Activated CD8-positive, alpha-beta memory T cell treated with anti-CD3 and anti-CD28 coated beads for 4 hours (primary cell): ENCODE measurements around the gene NAV2.

Experiments used
- DNase-seq, 2 donors: peaks; one replicate each; pipeline ENCODE4 v3.0.0-alpha.2; 2020; ENCODE audit warnings: low read depth in 2 of 2

NAV2 gene

GRCh38 chr11:19712281-19713195 is at the start of gene NAV2:
Gene NAV2, plus strand, starts transcription at chr11:19712837. Its CDS starts 859 bp downstream, at chr11:19713696.
- peak; percentile 42 to 43 for DNase-seq

DNA sequence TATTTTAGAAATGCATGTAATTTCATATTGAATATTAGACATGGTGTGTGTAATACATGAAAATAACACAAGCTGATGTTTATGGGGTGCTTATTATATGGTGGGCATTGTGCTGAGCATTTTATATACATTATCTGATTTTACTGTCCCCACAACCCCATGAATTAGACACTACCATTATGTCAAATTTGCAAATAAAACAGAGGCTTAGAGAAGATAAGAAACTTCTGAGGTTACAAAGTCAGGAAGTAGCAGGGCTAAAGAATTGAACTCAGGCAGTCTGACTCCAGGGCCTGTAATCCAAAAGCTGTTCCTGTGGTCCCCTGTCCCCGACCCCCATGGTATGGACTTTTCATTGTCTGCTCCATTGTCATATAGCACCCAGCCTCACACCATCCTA is 49.4 kb upstream of the NAV2 start:
- DNase-seq: no peak

DNA sequence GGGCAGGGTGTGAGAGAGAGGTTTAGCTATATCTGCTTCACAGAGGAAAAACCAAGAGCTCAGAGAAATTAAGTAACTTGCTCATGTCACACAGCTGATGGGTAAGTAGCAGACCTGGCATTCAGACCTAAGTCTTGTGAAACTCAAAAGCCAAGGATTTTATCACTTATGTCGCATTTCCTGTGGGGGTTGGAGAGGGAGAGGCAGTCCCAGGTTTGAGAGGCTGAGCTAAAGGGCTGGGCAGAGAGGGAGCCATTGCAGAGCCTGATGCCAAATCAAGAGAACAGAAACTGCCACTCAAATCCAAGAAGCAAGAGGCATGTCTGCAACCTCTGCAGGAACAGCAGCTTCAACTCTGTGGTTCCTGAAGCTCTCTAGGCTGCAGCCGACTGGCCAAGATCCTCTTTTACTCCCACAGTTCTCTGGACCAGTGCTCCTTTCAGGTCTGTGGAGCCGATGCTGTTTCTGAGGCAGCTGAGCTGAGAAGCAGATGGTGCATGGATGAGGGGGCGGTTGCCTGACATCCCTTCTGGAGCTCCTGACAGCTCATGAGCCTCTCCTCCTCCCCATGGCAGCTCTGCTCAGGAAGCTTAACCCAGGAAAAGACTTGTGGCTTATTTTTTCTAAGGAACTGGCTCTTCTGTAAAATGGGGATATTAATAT is 47.6 kb upstream of the NAV2 start:
- no peak for DNase-seq

DNA sequence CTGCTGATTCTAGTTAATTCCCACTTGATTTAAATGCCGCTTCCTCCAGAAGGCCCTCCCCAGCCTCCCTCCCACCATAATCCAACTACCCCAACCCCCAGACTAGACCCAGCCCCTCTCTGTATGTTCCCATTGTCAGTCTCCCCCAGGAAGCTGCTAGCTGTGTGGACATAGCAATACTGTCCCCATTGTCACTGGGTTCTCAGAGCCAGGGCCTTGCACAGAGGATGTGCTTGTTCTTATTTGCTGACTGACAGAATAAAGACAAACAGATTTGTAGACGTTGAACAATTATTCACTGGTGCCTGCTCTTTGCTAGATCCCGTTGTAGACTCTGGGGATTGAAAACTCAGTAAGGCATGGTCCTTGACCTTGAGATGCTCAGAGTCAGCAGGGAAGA is 45.7 kb upstream of the NAV2 start:
- no peak for DNase-seq

DNA sequence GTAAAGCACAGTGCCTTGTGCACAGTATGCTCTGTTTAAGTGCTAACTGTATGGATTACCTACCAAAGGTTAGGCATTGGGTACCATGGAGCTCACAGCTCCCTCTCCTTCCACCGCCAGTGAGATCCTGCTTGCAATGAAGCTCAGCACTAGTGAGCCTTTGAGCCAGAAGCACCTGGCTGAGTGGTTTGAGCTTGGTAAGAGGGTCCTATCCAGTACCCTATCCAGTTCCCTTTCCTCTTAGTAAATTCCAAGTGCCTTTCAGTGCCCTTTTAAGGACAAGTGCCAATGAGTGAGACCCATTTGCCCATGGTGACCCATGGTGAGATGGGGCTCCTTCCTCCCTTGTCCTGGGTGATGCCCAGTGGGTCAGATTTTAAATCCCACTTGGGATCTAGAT is 43.1 kb upstream of the NAV2 start:
- no peak for DNase-seq

DNA sequence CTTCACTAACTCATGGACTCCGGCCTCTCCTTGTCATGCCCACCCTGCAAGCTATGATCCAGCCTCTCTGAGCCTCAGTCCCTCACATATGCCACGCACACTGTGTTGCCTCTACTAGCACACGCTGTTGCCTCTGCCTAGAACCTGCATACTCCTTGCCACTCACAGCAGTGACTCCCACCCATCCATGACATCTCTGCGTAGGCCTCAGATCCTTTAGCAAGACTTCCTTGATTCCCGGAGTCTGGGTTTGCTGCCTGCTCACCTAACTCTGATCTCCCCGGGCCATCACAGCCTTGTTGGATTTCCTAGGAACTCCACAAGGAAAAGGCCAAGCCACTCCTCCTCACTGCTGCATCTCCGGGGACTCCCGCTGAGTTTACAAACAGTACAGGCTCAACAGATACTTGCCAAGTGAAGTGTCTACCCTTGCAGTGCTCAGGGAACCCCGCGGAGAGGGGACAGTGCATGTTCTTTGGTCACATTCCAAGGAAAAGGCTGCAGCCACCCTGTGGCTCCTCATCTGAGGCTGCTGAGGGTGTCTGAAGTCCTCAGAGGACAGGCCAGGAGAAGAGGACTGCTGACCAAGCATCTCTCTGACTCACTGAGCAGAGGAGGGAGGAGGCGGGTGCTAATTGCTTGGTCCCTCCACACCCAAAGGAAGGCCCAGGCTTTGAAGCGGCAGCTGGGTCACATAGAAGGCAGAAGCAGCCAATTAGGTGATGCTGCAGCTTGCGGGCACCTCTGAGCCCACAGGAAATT is 42.4 kb upstream of the NAV2 start:
- DNase-seq: no peak

DNA sequence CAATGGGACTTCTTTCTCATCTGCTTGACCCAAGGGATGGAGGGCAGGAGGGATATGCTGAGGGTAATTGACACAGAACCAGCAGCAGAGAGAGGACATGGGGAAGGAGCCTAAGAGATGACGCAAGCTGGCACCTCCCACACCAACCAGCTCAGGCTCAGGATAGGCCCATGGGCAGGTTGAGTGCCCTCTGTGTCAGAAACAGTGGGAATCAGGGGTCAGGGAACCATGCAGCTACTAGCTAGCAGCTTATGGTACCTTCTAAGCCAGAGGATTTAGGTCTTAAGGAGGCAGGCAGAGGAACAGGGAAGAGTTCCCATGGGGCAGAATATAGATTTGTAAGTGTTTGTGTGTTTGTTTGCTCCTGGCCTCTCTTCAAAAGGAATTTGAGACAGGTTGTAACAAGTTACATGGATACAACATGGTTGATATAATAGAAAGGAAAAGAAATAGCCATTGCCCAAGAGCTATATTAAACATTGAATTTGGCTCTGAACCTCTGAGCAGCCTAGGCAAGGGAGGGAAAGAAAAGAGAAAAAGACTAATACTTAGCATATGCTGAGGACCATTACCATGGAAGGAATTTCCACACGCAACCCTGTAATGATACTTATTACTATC is 39.9 kb upstream of the NAV2 start:
- no peak for DNase-seq

DNA sequence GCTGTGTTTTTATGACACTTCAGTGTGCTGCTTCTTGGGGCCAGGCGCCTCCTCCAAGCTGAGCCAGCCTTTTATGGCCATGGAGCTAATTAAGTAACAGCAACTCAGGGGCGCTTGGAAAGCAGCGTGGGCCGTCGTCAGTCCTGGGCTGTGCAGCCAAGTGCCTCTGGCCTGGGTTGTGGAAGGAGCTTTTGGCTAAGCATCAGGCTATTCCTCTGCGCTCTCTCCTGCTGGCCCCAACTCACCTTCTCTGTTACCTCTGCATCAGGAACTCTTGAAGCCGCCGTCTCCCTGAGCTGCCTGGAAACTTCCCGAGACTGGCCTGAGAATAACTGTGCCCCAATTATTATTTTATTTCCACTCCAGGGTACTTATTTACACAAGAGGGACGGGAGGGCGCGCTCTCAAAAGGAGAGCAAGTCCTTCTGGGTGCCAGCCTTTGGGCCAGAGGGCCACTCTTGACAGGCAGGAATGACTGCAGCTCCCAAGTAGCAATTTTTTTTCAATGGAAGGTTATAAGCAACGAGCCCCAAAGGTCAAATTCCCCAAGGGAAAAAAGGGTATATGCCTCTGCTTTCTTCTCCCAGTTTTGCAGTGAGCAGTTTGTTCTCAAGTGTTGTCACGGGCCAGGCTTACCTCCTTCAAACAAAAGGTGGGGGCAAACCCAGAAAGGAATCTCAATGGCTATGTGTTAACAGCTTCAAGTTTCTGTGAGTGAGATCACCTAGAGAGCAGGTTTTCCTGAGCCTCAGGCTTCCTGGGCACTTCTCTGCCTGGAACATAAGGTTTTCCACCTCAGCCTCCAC is 38.5 kb upstream of the NAV2 start:
- no peak for DNase-seq

GRCh38 chr11:19674836-19675235 is 37.8 kb upstream of the NAV2 start:
- no peak for DNase-seq

DNA sequence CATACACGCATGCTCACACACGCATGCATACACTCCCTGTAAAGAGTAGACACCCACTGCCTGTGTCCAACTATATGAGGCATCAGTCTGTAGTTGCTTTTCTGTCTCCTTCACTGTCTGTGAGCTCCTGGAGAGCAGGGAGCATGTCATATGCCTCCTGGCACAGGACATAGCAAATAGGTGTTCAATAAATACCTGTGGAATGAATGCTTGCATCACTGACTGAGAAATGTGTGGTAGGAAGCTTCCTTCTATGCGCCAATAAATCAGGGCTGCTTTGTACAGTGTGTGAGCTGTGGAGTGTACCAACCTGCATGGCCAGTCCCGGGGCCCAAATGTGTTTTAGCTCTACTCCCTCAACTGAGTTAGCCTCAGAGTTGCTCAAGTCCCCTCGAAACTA is 37.2 kb upstream of the NAV2 start:
- no peak for DNase-seq

DNA sequence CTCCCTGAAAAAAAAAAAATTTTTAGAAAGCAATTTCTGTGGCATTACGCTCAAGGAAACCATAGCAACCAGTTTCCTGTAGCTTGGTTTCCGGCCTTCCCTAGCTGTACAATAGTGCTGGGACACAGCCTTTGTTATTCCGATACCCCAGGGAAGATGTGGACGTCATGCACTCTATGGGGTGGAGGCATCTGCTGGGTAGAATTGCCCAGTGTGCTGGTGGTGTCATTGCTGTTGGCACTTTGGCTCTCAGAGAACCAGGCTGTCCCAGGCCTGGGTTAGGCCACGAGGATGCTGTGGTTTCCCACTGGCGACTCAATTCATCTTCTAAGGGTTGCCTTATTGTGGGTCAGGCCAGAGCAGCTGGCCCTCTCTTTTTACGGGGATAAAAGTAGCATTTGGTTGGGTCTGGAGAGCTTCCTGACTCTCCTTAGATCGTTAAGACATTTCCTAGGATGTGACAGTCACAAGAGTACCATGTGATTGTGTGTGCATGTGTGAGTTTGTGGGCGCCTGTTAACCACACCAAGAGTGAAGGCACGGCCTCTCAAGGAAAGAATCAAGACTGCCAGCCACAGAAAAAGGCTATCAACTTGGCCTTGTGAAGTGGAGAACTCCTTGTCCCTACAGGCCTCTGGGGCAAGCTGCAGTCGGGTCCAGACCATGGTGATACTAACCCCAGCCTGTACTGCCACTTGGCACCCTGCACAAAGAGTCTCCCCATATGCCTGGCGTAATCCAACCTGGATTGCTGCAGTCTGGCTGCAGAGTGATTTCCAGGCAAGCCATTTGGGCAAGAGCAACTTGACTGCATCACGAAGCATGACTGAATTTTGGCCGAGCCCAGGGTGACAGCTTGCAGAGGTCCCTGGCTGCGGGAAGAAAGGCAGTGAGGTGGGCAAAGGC is 35.9 kb upstream of the NAV2 start:
- DNase-seq: no peak

DNA sequence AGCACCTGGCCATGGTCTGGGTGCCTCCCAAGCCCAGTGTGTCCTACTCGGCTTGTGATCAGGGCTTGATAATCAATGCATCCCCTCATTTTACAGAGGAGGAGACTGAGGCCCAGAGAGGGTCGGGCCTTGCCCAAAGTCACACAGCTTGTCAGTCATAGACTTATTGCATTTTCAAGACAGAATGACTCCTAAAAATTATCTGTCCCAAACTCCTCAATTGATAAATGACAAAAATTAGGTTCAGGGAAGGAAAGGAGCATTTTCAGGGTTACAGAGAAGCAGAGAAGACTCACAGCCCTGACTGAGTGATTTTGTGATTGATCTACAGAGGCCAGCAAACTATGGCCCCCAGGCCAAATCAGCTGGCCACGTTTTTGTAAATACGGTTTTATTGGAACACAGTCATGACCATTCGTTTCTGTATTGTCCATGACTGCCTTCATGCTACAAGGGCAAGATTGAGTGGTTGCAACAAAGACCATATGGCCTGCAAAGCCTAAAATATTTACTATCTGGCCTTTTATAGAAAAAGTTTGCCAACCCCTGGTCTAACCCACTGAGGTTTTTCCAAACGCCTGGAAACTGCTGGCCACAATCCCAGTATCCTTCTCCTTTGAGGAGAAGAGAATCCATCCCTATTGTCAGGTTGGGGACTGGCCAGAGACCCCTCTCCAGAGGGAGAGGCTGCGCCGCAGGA is 35.1 kb upstream of the NAV2 start:
- no peak for DNase-seq

DNA sequence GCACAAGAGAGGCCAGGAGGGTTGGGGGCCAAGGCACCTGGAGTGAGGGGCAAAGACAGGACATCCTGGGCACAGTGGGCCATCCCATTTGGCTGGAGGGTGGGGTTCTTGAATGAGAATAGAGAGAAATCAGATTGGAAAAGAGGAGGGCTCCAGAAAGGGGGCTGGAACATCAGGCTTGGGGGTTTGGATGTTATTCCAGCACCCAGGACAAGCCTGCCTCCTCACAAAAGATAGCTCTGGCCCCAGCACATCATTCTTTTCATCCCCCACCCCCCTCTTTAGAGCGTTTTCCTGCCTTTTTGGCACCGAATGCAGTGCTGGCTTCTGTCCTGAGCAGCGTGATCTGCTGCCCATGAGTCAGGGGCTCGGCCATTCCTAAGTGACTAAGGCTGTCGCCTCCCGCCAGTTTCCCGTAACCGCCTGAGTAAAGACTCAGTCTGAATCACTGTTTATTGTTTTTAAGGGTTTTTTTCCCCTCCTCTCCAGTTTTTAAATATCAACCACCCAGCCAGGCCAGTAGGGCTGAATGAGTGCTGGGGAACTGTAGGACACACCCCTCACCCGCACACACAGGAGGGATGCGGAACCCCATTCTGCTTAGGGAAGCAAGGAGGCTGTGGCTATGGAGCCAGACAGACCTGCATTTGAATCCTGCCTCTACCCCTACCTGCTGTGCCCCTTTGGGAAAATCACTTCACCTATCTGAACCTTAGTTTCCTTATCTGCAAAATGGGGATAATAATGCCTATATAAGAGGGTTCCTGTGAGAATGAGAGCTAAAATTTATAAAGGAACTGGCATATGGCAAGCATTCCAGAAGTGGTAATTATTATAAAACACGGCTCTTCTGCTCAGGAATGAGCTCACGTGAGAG is 32.4 kb upstream of the NAV2 start:
- DNase-seq: no peak

DNA sequence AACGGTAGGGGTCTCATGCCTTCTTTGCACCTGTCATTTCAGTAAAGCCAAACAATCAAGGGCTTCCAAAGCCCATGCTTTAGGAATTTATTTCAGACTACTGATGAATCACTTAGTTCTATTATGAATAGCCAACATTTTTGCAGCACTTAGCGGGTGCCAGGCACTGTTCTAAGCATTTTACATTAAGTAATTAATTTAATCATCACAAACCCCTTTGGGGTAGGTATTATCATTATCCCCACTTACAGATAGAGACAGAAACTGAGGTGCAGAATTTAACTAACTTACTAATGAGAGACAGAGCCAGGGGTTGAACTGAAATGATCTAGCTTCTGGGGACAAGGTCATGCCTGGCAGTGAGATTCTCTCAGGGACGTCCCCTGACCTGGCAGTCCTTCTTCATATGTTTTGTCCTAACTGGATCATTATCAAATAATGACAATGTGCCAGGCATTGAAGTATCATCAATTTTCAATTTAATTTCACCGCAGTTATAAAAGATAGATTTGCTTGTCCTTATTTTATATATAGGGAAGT is 31.7 kb upstream of the NAV2 start:
- no peak for DNase-seq

DNA sequence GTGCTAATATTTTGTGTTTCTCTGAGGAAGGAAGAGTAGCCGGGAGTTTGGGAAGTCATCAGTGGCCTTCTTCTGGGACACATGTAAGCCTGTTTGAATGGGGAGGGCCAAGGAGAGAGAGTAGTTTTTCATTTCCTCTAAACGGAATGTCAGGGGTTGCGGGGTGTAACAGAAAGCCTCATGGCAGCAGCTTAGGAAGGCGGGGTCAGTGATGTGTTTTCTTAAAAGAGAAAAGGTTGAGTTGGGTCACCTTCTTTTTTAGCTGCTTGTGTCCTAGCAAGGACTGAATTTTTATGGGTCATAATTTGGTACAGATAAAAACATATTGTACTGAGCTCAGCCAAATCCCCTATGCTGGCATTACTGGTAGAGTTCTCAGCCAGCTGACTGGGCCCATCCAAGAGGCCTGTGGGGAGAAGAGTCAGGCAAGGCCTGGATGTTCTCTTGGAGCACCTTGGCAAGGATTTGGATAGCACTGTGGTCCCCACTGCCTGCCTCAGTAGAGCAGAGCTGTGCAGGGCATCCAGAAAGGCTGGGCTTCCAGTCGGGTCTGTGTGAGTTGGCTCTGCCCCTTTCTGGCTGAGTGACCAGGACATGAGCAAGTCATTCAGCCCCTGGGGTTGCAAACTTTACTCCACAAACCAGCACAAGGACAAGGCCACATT is 29.4 kb upstream of the NAV2 start:
- no peak for DNase-seq

DNA sequence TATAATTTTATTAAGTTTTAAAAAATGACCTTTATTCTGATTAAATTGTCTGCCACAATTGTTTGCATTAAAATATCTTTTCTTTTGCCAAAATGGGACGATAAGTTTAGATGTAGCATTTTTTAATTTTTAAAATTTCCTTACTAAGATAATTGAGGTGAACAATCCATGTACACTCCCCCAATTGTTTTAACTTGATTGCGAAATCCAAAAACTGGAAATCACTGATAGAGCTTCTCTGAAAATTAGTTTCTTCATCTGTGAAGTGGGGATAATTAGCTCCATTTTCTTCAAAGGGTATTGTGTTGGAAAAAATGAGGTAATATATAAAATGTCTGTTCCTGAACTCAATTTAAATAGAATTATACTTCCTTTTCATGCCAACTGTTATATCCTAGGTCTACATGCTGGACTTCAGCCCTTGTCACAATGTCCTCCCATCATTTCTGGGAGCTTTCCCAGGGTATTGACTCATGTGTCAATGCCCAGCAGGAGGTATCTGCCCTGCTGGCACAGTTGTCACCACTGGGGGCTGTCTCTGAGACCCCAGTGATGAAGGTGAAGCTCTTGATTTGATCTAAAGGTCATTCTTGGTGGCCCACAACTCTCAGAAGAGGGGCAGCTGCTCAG is 28.7 kb upstream of the NAV2 start:
- no peak for DNase-seq

- no peak for DNase-seq
Observed at GRCh38 chr11:19686234-19686633, 26.4 kb upstream of the NAV2 start.
